HCT116 (cell line): ENCODE results near the gene CRB1. TPM values are rescaled to one million over a fixed set of nuclear protein-coding genes. Genes with fewer than 3 reads are reported as not detected.

Experiments used
- ATAC-seq: fragments of 200-7000 bp; cut with Tn5 transposase; 2 replicates; pipeline ENCODE4 v1.9.1; 2020; ENCODE audit warnings: mild to moderate bottlenecking, moderate library complexity
- BruUV-seq: library from RNA; stranded (reverse); fragments of 400-500 nt; replicated peaks from 2 replicates; lab custom pipeline; 2021; lab: Mats Ljungman, UMichigan
- CTCF ChIA-PET: fragments of 300-600 bp; sonication (Branson Sonifier 250); formaldehyde crosslinking; loops from one replicate; lab custom pipeline; 2021; ENCODE audit warnings: antibody characterized with exemption; lab: Charles Lee
- POLR2A ChIA-PET: fragments of 300-600, 350-600 bp; sonication (Branson Sonifier 250); formaldehyde crosslinking; loops from one replicate; lab custom pipeline; 2021; ENCODE audit warnings: antibody characterized with exemption; lab: Charles Lee
- RAD21 ChIA-PET, 2 experiments: fragments of 300-600 bp; sonication (Branson Sonifier 250); formaldehyde crosslinking; loops; one replicate each; lab custom pipeline; 2023; ENCODE audit warnings: low total read pairs in 2 of 2; ENCODE audit not compliant: uncharacterized antibody in 2 of 2, unreplicated experiment in 2 of 2, low non-redundant PET in 1 of 2; lab: Charles Lee
- DNase-seq: peaks from one replicate; pipeline ENCODE4 v3.0.0-alpha.2; 2010; ENCODE audit warnings: low read depth, low spot score
- H2AFZ ChIP-seq: fragments of 200-600 bp; shearing (Covaris generic), sonication (generic); 2 replicates; pipeline ENCODE4 v1.6.1; 2017; ENCODE audit warnings: low read depth, mixed run types, mixed read lengths, antibody characterized with exemption, low read length; ENCODE audit not compliant: poor library complexity, severe bottlenecking
- H3K27ac ChIP-seq: 2 replicates; pipeline ENCODE4 v1.5.1; 2012; ENCODE audit warnings: low read depth, low read length
- H3K27me3 ChIP-seq: fragments of 200-600 bp; sonication (generic); 2 replicates; pipeline ENCODE4 v1.6.1; 2016; ENCODE audit warnings: mixed run types, low read length, mixed read lengths; ENCODE audit not compliant: insufficient read depth
- H3K36me3 ChIP-seq, 2 experiments: fragments of 200-500 bp in 1 of 2; fragments of 200-600 bp in 1 of 2; sonication (Bioruptor generic) in 1 of 2; sonication (generic) in 1 of 2; 2 replicates each; pipeline versions ENCODE4 v1.5.1 to v1.6.1; 2014 to 2016; ENCODE audit warnings: low read length in 2 of 2, inconsistent platforms in 1 of 2, mixed read lengths in 1 of 2, mixed run types in 1 of 2; ENCODE audit not compliant: insufficient read depth in 2 of 2, control insufficient read depth in 1 of 2
- H3K4me1 ChIP-seq, 2 experiments: fragments of 200-600 bp in 1 of 2; sonication (generic) in 1 of 2; 2 replicates each; pipeline versions ENCODE4 v1.5.1 to v1.6.1; 2012 to 2017; ENCODE audit warnings: low read length in 2 of 2, inconsistent platforms in 1 of 2, mild to moderate bottlenecking in 1 of 2, mixed read lengths in 1 of 2, mixed run types in 1 of 2, moderate library complexity in 1 of 2; ENCODE audit not compliant: insufficient read depth in 2 of 2, control insufficient read depth in 1 of 2
- H3K4me2 ChIP-seq: fragments of 200-600 bp; sonication (generic); 2 replicates; pipeline ENCODE4 v1.6.1; 2017; ENCODE audit warnings: mixed run types, low read length, mixed read lengths
- H3K4me3 ChIP-seq, 2 experiments: fragments of 200-600 bp in 1 of 2; sonication (generic) in 1 of 2; replicated peaks in 1 of 2; 2 replicates each; pipeline ENCODE4 v1.5.1; 2011 to 2016; ENCODE audit warnings: low read length in 2 of 2, control low read depth in 1 of 2, low read depth in 1 of 2, mild to moderate bottlenecking in 1 of 2, mixed read lengths in 1 of 2, mixed run types in 1 of 2
- H3K79me2 ChIP-seq: fragments of 200-600 bp; sonication (generic); 2 replicates; pipeline ENCODE4 v1.6.1; 2017; ENCODE audit warnings: mild to moderate bottlenecking, mixed run types, low read length, moderate library complexity, mixed read lengths; ENCODE audit not compliant: insufficient read depth
- H3K9ac ChIP-seq: fragments of 200-600 bp; sonication (generic); 2 replicates; pipeline ENCODE4 v1.6.1; 2016; ENCODE audit warnings: low read length, mixed read lengths
- H3K9me2 ChIP-seq: fragments of 200-600 bp; sonication (generic), shearing (Covaris generic); 2 replicates; pipeline ENCODE4 v1.6.1; 2017; ENCODE audit warnings: mixed run types, mild to moderate bottlenecking, moderate library complexity; ENCODE audit not compliant: insufficient read depth
- H3K9me3 ChIP-seq, 2 experiments: fragments of 200-500 bp in 1 of 2; fragments of 200-600 bp in 1 of 2; sonication (Bioruptor generic) in 1 of 2; sonication (generic) in 1 of 2; 2 replicates each; pipeline ENCODE4 v1.6.1; 2014 to 2017; ENCODE audit warnings: low read length in 2 of 2, mixed read lengths in 2 of 2, inconsistent platforms in 1 of 2, low read depth in 1 of 2, mild to moderate bottlenecking in 1 of 2, mixed run types in 1 of 2, moderate library complexity in 1 of 2; ENCODE audit not compliant: control insufficient read depth in 1 of 2, insufficient read depth in 1 of 2
- H4K20me1 ChIP-seq: fragments of 200-600 bp; sonication (generic), shearing (Covaris generic); 2 replicates; pipeline ENCODE4 v1.6.1; 2017; ENCODE audit warnings: mixed run types, mild to moderate bottlenecking, moderate library complexity; ENCODE audit not compliant: insufficient read depth
- ELF1 ChIP-seq: IDR thresholded peaks from 2 replicates; pipeline ENCODE4 v1.6.1; 2012; ENCODE audit warnings: low read depth, borderline replicate concordance
- FOSL1 ChIP-seq: IDR thresholded peaks from 2 replicates; pipeline ENCODE4 v1.6.1; 2012; ENCODE audit warnings: low read depth
- POLR2AphosphoS5 ChIP-seq: IDR thresholded peaks from 2 replicates; pipeline ENCODE4 v1.6.1; 2011; ENCODE audit warnings: mild to moderate bottlenecking, low read depth, low read length, moderate library complexity
- RAD21 ChIP-seq: IDR thresholded peaks from 2 replicates; pipeline ENCODE4 v1.6.1; 2012; ENCODE audit warnings: low read depth, mild to moderate bottlenecking
- YY1 ChIP-seq: IDR thresholded peaks from 2 replicates; pipeline ENCODE4 v1.6.1; 2011; ENCODE audit warnings: low read length, low read depth, moderate library complexity, mild to moderate bottlenecking; ENCODE audit not compliant: insufficient replicate concordance; ENCODE audit errors: extremely low read depth
- intact Hi-C: fragments of 100-400 bp; cut with micrococcal nuclease; formaldehyde crosslinking; loops from 2 replicates; pipeline ENCODE4 v1.10.0; 2022
- total RNA-seq: library from RNA; stranded (reverse); gene quantifications from one replicate; pipeline ENCODE4 v1.2.1, GENCODE V29; 2021; ENCODE audit not compliant: unreplicated experiment
- TF ChIP-seq, protein P1 (sequence below): IDR thresholded peaks from 2 replicates; pipeline ENCODE4 v1.6.1; 2012; ENCODE audit warnings: low read depth
- TF ChIP-seq, protein P2 (sequence below): IDR thresholded peaks from 2 replicates; pipeline ENCODE4 v1.6.1; 2012
- TF ChIP-seq, protein P3 (sequence below): IDR thresholded peaks from 2 replicates; pipeline ENCODE4 v1.6.1; 2011; ENCODE audit warnings: mild to moderate bottlenecking, low read length, moderate library complexity; ENCODE audit not compliant: insufficient replicate concordance; ENCODE audit errors: extremely low read depth

CRB1 gene
- total RNA-seq, 1 experiment from 2014 or later, result 0.07 TPM

DNA sequence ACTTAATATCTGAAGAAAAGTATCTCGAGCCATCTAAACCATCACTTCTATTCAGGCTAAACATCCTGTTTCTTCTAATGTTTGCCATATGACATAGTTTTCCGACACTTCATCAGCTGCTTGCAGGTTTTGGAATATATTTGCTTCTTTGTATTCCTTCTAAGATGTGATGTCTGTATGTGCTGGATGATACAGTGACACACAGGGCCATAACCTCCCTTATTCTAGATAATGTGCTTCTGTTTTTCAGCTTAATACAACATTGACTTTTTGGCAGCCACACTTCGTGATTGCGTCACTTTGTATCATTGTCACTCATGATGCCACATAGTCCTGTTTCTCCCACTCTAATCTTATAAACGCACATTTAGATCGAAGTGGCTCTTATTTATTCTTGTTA lies 156.3 kb downstream of the CRB1 start:
- no peak overlapping the region for H3K4me3 ChIP-seq
- no peaks in the 10 kb centered on the region for H4K20me1 ChIP-seq
- no peak overlapping the region for H2AFZ ChIP-seq
- intact Hi-C loops, result no loop called here
- ChIA-PET POLR2A (no interaction called here), RAD21 (no interaction called here), CTCF (no interaction called here)
- H3K36me3 ChIP-seq, result no peaks in the 10 kb centered on the region
- H3K9me2 ChIP-seq, result no peaks in the 10 kb centered on the region
- no peak for TF ChIP-seq FOSL1
- TF ChIP-seq, protein P1, sequence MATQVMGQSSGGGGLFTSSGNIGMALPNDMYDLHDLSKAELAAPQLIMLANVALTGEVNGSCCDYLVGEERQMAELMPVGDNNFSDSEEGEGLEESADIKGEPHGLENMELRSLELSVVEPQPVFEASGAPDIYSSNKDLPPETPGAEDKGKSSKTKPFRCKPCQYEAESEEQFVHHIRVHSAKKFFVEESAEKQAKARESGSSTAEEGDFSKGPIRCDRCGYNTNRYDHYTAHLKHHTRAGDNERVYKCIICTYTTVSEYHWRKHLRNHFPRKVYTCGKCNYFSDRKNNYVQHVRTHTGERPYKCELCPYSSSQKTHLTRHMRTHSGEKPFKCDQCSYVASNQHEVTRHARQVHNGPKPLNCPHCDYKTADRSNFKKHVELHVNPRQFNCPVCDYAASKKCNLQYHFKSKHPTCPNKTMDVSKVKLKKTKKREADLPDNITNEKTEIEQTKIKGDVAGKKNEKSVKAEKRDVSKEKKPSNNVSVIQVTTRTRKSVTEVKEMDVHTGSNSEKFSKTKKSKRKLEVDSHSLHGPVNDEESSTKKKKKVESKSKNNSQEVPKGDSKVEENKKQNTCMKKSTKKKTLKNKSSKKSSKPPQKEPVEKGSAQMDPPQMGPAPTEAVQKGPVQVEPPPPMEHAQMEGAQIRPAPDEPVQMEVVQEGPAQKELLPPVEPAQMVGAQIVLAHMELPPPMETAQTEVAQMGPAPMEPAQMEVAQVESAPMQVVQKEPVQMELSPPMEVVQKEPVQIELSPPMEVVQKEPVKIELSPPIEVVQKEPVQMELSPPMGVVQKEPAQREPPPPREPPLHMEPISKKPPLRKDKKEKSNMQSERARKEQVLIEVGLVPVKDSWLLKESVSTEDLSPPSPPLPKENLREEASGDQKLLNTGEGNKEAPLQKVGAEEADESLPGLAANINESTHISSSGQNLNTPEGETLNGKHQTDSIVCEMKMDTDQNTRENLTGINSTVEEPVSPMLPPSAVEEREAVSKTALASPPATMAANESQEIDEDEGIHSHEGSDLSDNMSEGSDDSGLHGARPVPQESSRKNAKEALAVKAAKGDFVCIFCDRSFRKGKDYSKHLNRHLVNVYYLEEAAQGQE, result no peak
- TF ChIP-seq RAD21, result no peak
- TF ChIP-seq, protein P2, sequence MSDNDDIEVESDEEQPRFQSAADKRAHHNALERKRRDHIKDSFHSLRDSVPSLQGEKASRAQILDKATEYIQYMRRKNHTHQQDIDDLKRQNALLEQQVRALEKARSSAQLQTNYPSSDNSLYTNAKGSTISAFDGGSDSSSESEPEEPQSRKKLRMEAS, result no peak
- TF ChIP-seq YY1, result no peak
- TF ChIP-seq POLR2AphosphoS5, result no peak
- TF ChIP-seq, protein P3, sequence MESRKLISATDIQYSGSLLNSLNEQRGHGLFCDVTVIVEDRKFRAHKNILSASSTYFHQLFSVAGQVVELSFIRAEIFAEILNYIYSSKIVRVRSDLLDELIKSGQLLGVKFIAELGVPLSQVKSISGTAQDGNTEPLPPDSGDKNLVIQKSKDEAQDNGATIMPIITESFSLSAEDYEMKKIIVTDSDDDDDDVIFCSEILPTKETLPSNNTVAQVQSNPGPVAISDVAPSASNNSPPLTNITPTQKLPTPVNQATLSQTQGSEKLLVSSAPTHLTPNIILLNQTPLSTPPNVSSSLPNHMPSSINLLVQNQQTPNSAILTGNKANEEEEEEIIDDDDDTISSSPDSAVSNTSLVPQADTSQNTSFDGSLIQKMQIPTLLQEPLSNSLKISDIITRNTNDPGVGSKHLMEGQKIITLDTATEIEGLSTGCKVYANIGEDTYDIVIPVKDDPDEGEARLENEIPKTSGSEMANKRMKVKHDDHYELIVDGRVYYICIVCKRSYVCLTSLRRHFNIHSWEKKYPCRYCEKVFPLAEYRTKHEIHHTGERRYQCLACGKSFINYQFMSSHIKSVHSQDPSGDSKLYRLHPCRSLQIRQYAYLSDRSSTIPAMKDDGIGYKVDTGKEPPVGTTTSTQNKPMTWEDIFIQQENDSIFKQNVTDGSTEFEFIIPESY, result no peak
- no peak for TF ChIP-seq ELF1
- no peak overlapping the region for H3K4me2 ChIP-seq
- no peaks in the 10 kb centered on the region for H3K79me2 ChIP-seq
- H3K27ac ChIP-seq, result no peak overlapping the region
- DNase-seq (no peak), ATAC-seq (no peak)
- H3K27me3 ChIP-seq, result no peaks in the 10 kb centered on the region
- H3K9me3 ChIP-seq, result no peaks in the 10 kb centered on the region
- H3K9ac ChIP-seq, result no peak overlapping the region
- no TSS peak for BruUV-seq
- H3K4me1 ChIP-seq, result no peaks in the 10 kb centered on the region
